Measurements from ENCODE around the gene NAALADL1. TPM values are rescaled to one million over a fixed set of nuclear protein-coding genes. Genes with fewer than 3 reads are reported as not detected.

Gene NAALADL1
- total RNA-seq, 4 donors from 2014 or later = 5.6 to 21.5 (median 6.8) TPM

- no peaks in the 10 kb centered on the region for H3K9me3 ChIP-seq
- DNase-seq = no peak
- H3K27me3 ChIP-seq = no peaks in the 10 kb centered on the region
- peaks cover 0 to 6% of the 10 kb centered on the region in 2 donors for H3K36me3 ChIP-seq
- no peak overlapping the region for H3K4me3 ChIP-seq (replicated peaks in 1 of 3)
- intact Hi-C loops (cut with DNase I) = no loop called here
- H3K4me1 ChIP-seq = peaks cover 7 to 13% of the 10 kb centered on the region in 2 donors
- TF ChIP-seq CTCF (IDR thresholded peaks at IDR 0.05) = no peak
- no peak for TF ChIP-seq POLR2A (IDR thresholded peaks at IDR 0.05)
- no peak overlapping the region for H3K27ac ChIP-seq
- WGBS, 2 donors = 91 to 92% methylated on average over 6 of the region's 6 CpGs
These were observed 15.5 kb downstream of the NAALADL1 start for GRCh38 chr11:65042891-65043290.

DNA sequence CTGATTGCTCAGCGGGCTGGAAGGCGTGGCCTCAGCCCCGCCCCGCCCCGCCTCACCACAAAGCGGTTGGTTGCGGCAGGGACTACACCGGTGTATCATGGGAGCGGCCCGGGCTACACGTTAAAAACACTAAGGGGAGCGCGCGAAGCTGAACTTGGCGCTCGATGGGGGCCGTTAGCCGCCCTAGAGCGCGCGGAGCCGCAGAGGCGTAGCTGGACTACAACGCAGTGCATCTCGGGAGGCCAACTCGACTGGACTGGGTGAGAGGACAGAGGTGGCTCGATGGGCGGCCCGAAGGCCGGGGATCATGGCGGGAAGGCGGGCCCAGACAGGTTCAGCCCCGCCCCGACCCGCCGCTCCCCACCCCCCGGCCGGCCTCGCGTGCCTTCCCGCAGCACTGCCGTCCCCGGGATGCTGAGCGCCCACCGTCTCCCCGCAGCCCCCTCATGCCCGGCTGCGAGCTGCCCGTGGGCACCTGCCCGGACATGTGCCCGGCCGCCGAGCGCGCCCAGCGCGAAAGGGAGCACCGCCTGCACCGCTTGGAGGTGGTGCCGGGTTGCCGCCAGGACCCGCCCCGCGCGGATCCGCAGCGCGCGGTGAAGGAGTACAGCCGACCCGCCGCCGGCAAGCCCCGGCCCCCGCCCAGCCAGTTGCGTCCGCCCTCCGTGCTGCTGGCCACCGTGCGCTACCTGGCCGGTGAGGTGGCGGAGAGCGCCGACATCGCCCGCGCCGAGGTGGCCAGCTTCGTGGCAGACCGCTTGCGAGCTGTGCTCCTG, 17.3 kb downstream of the NAALADL1 start, which contains the start of gene SAC3D1:
Gene SAC3D1, plus strand, starts transcription at position 364 of the 776 bp plus-strand sequence. Its CDS starts 83 bp downstream, at position 447.
- DNase-seq = peak; percentile 90 to 91
- H3K27ac ChIP-seq = peak within 1 kb of the TSS; percentile 83 to 97 (median 93)
- H3K4me3 ChIP-seq (replicated peaks in 1 of 3) = peak within 1 kb of the TSS; percentile 64 to 79 (median 65)
- TF ChIP-seq POLR2A (IDR thresholded peaks at IDR 0.05) = peak in 1 of 2 donors; percentile 49
- TF ChIP-seq CTCF (IDR thresholded peaks at IDR 0.05) = no peak
- intact Hi-C loops (cut with DNase I) = no loop called here
- H3K9me3 ChIP-seq = no peaks in the 10 kb centered on the region
- peaks cover 0 to 7% of the 10 kb centered on the region in 2 donors for H3K36me3 ChIP-seq
- H3K27me3 ChIP-seq = no peaks in the 10 kb centered on the region
- 0% methylated on average over 10 of the region's 91 CpGs; no CpG with 5 or more reads in 1 of the 2 donors for WGBS, 2 donors
- peaks cover 7 to 13% of the 10 kb centered on the region in 2 donors for H3K4me1 ChIP-seq

- H3K27ac ChIP-seq = peak overlapping the region; percentile 83 to 97 (median 93)
- no peaks in the 10 kb centered on the region for H3K9me3 ChIP-seq
- intact Hi-C loops (cut with DNase I) = no loop called here
- H3K4me3 ChIP-seq (replicated peaks in 1 of 3) = peak overlapping the region in 1 of 3 donors; percentile 64
- no peak for DNase-seq
- H3K27me3 ChIP-seq = no peaks in the 10 kb centered on the region
- H3K4me1 ChIP-seq = peaks cover 7 to 13% of the 10 kb centered on the region in 2 donors
- H3K36me3 ChIP-seq = peaks cover 4 to 13% of the 10 kb centered on the region in 2 donors
- TF ChIP-seq POLR2A (IDR thresholded peaks at IDR 0.05) (no peak), CTCF (IDR thresholded peaks at IDR 0.05) (no peak)
- WGBS, 2 donors = 19 to 30% methylated on average over 7 of the region's 7 CpGs
These were observed 17.9 kb downstream of the NAALADL1 start for GRCh38 chr11:65040520-65040846.

GRCh38 chr11:65036931-65037330, 21.4 kb downstream of the NAALADL1 start:
- H3K4me3 ChIP-seq (replicated peaks in 1 of 3) = no peak overlapping the region
- peaks cover 7 to 9% of the 10 kb centered on the region in 2 donors for H3K4me1 ChIP-seq
- no peaks in the 10 kb centered on the region for H3K27me3 ChIP-seq
- no peaks in the 10 kb centered on the region for H3K9me3 ChIP-seq
- intact Hi-C loops (cut with DNase I) = no loop called here
- H3K27ac ChIP-seq = peak overlapping the region in 1 of 3 donors; percentile 17
- H3K36me3 ChIP-seq = peaks cover 17 to 37% of the 10 kb centered on the region in 2 donors
- peak; percentile 91 for DNase-seq
- 52 to 53% methylated on average over 6 of the region's 6 CpGs for WGBS, 2 donors
- TF ChIP-seq CTCF (IDR thresholded peaks at IDR 0.05) (no peak), POLR2A (IDR thresholded peaks at IDR 0.05) (no peak)

DNA sequence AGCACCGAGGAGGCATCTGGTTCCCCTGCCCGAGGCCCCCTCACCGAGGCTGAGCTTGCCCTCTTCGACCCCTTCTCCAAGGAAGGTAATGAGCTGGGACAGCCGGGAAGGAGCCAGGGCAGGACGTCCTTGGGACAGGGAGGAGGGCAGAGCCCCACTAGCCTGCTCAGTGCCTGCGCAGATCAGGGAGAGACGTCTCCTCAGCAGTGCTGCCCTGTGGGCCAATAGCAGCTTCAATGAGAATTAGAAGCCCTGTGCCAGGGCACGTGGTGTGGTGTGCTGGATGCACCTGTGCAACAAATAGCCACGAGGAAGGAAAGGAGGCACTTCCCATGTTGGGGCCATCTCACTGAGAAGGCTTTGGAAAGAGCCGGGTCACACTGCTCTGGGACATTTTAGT, 22.8 kb downstream of the NAALADL1 start:
- H3K36me3 ChIP-seq = peaks cover 17 to 37% of the 10 kb centered on the region in 2 donors
- no peaks in the 10 kb centered on the region for H3K9me3 ChIP-seq
- DNase-seq = no peak
- WGBS, 2 donors = 85 to 89% methylated on average over 6 to 11 of the region's 11 CpGs
- no peaks in the 10 kb centered on the region for H3K27me3 ChIP-seq
- intact Hi-C loops (cut with DNase I) = no loop called here
- no peak overlapping the region for H3K4me3 ChIP-seq (replicated peaks in 1 of 3)
- no peak overlapping the region for H3K27ac ChIP-seq
- no peak for TF ChIP-seq POLR2A (IDR thresholded peaks at IDR 0.05)
- TF ChIP-seq CTCF (IDR thresholded peaks at IDR 0.05) = no peak
- H3K4me1 ChIP-seq = peaks cover 3 to 6% of the 10 kb centered on the region in 2 donors
